Stimulated activated CD8-positive, alpha-beta memory T cell treated with anti-CD3 and anti-CD28 coated beads, Interleukin-12 subunit alpha, Interleukin-12 subunit beta, amount 100 ng/mL, for 1 hour (primary cell): ENCODE results near the gene C1QTNF12.
"Not testable (repeated sequence)": the region's sequence is repeated elsewhere in the genome, so short reads cannot be mapped to it uniquely, and the experiment has no call there.

ENCODE experiments used
- DNase-seq: peaks from one replicate; pipeline ENCODE4 v3.0.0-alpha.2; 2020; ENCODE audit warnings: low read depth

C1QTNF12 gene

GRCh38 chr1:1199141-1199960 lies 47.2 kb downstream of the C1QTNF12 start:
- no peak for DNase-seq

GRCh38 chr1:1198423-1199140 lies 47.9 kb downstream of the C1QTNF12 start:
- no peak for DNase-seq

- DNase-seq, result no peak
Measured at GRCh38 chr1:1197551-1198422, 48.7 kb downstream of the C1QTNF12 start.

GRCh38 chr1:1197188-1197500 lies 49.4 kb downstream of the C1QTNF12 start:
- DNase-seq, result no peak

GRCh38 chr1:1196431-1197187 lies 49.9 kb downstream of the C1QTNF12 start:
- DNase-seq, result no peak

- DNase-seq, result not testable (repeated sequence)
Measured at GRCh38 chr1:1195726-1196125, 50.8 kb downstream of the C1QTNF12 start.

- no peak for DNase-seq
Measured at GRCh38 chr1:1194723-1195122, 51.8 kb downstream of the C1QTNF12 start.
